AG09309 (cell line): Measurements from ENCODE around the gene TRAPPC2L.

Experiments used
- DNase-seq: peaks from one replicate; pipeline ENCODE4 v3.0.0-alpha.2; 2010; ENCODE audit warnings: low read depth
- H3K4me3 ChIP-seq: 2 replicates; pipeline ENCODE4 v1.5.1; 2011; ENCODE audit warnings: mild to moderate bottlenecking, low read depth, low read length, moderate library complexity; ENCODE audit not compliant: control insufficient read depth
- TF ChIP-seq, protein P1 (sequence below): IDR thresholded peaks from 2 replicates; pipeline ENCODE4 v1.5.1; 2011; ENCODE audit warnings: mild to moderate bottlenecking, low read depth, low read length, inconsistent platforms; ENCODE audit not compliant: insufficient read depth, control insufficient read depth; ENCODE audit errors: missing control alignments

TRAPPC2L gene

DNA sequence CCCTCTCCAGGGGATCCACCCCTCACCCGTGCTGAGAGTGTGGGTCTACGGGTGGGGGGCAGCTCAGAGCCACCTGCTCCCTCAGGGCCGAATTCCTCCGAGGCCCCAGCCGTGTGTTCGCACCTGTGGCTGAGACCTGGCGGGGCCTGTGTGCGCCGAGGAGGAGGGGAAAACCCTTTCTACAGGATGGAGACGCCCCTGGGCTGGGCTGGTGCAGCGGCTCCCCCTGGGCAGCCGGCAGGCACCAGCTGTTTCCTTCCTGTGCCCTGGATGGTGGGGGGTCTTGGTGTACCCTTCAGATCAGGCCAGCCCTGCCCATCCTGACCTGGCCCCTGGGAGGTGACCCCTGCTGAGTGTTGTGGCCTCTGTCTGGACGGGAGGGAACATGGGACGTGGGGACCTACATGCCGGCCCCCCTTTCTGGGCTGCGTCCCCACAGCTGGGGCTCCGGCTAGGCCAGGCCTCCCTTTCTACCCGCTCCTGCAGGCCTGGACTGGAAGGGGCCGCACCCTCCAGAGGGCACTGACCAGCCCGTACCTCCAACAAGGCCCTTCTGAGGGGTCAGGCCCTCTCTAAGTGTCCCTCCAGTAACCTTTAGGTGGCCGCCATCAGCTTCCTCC, 37.9 kb downstream of the TRAPPC2L start:
- DNase-seq, result no peak
- no peak overlapping the region for H3K4me3 ChIP-seq
- TF ChIP-seq, protein P1, sequence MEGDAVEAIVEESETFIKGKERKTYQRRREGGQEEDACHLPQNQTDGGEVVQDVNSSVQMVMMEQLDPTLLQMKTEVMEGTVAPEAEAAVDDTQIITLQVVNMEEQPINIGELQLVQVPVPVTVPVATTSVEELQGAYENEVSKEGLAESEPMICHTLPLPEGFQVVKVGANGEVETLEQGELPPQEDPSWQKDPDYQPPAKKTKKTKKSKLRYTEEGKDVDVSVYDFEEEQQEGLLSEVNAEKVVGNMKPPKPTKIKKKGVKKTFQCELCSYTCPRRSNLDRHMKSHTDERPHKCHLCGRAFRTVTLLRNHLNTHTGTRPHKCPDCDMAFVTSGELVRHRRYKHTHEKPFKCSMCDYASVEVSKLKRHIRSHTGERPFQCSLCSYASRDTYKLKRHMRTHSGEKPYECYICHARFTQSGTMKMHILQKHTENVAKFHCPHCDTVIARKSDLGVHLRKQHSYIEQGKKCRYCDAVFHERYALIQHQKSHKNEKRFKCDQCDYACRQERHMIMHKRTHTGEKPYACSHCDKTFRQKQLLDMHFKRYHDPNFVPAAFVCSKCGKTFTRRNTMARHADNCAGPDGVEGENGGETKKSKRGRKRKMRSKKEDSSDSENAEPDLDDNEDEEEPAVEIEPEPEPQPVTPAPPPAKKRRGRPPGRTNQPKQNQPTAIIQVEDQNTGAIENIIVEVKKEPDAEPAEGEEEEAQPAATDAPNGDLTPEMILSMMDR, result no peak

DNA sequence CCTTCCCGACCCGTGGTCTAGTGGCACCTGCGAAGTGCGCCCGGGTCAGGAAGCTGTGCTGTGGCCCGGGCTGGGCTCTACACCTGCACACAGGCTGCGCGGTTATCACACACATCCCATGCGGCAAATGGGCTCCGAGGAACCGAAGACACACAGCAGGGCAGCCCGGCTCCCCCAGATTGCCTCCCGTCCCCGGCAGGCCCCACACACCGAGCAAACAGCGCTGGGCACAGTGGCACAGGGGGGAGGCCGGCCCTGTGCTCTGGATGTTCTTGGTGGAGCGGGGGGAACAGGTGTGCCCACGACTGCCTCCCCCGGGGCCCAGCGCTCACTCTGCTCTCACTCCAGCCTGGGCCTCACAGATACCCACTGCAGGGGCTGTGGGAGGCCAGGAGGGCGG, 38.4 kb downstream of the TRAPPC2L start:
- no peak overlapping the region for H3K4me3 ChIP-seq
- TF ChIP-seq, protein P1, result no peak
- no peak for DNase-seq

DNA sequence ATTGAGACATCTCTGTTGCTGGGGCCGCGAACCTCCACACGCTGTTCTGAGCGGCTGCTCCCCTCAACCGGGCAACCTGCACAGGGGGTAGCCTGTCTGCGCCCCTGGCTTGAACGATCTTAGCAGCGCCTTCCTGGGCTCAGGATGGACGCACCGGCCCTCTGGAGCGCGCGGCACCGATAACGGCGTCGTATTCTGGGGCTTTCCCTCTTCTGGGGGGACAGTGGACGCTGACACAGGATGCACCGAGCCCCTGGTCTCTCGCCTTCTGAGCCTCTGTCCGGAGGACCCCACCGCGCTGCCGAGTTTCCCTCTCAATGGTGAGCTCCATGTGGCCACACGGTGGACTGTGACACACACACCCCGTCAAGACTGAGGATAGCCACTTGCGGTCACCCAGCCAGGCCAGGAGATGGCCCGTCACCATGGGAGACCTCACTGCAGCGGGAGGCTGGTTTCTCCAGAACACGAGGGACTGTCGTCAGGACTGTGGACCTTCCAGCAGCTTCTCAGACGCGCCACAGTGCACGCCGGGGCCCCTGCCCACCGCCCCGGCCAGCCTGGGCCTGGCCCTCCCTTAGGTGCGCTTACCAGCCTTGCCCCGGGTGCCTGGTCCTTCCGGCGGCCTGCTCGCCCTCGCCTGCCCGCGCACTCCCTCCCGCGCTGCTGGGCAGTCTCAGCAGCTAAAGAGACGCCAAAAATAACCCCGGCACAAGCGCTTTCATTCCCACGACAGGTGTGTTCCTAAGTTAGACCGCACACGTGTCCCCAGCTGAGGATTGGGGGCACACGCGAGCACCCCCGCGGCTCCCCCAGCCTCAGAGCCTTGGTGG, 39.5 kb downstream of the TRAPPC2L start:
- TF ChIP-seq, protein P1, result no peak
- no peak for DNase-seq

DNA sequence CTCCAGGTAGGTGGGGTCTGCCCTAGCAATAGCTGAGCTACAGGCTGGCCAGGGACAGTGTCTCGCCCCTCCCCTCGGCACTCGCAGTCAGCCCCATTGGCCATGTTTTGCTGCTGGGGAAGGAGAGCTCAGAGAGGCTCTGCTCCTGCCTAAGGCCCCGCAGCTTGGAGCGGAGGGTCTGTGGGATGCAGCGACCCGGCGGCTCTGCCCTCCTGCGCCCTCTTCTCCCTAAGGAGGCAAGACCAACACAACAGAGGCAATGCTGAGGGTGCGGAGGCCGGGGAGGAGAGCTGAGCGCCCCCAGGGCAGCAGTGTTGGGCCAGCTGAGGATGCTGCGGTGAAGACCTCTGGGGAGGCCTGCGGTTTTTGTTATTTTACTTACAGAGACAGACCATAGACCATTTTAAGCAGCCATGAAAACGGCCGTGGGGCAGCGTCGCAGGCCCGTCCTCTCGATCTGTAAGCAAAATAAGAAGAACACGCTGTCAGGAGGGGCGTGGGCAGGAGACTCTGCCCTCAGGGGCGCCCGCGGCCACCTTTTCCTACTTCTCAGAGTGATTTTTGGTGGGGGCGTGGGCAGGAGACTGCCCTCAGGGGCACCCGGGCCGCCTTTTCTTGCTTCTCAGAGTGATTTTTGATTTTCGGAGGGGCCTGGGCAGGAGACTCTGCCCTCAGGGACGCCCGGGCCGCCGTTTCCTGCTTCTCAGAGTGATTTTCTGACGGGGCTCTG, 40.9 kb downstream of the TRAPPC2L start:
- H3K4me3 ChIP-seq, result no peak overlapping the region
- no peak for DNase-seq
- TF ChIP-seq, protein P1, result no peak

More for the DNA sequence above, 39.5 kb downstream of the TRAPPC2L start:
- no peak overlapping the region for H3K4me3 ChIP-seq

DNA sequence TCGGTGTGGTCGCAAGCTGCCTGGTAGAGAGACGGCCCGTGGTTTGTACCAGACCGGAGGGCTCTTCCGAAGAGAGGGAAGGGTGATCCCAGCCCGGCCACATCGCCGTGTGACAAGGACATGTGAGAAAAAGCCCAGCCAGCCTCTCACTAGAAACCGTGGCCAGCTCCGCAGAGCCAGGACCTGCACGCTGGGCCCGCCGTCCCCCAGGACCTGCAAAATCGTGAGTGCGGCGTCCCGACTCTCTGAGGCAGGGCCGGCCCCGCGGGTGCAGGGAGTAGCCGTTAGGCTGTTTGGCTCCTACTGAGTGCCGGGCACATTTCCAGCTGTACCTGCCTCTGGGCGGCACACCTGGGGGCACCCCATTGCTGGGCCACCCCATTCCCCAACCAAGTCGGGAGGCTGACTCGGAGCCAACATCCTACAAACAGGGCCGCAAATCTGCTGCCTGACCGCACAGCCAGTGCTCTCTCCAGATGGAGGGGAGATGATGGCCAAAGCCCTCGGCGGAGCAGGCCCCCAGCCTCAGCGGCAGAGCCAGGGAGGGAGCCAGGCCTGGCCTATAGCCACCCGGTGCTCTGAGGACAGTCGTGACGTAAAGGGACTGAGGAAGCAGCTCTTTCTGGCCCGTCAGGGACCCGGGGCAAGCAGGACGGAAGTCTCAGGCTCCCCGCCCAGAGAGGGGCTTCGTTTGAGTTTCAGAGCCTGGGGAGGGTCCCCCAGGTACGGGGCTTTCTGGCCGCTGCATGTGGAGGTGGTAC, 43.2 kb downstream of the TRAPPC2L start:
- no peak overlapping the region for H3K4me3 ChIP-seq
- no peak for DNase-seq
- TF ChIP-seq, protein P1, result no peak

DNA sequence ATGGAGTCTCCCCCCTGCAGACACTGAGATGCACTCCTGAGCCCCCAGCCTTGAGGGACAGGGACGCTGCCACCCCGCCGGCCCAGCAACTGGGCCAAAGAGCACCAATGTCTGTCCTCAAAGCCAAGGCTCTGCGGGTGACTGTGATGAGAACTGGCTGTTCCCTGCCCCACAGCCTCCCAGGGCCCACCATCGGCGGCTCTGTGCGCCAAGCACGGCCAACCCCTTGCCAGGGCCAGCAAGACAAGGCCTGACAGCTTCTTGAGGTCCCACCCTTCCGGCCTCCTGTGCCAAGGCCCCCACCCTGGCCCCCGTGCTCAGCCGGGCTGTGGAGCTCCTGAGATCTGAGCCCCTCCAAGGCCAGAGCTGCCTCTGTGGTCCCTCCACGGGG, 43.7 kb downstream of the TRAPPC2L start:
- TF ChIP-seq, protein P1, result no peak
- DNase-seq, result no peak
- no peak overlapping the region for H3K4me3 ChIP-seq
